Measurements from ENCODE around the gene POU4F3.

POU4F3 gene

DNA sequence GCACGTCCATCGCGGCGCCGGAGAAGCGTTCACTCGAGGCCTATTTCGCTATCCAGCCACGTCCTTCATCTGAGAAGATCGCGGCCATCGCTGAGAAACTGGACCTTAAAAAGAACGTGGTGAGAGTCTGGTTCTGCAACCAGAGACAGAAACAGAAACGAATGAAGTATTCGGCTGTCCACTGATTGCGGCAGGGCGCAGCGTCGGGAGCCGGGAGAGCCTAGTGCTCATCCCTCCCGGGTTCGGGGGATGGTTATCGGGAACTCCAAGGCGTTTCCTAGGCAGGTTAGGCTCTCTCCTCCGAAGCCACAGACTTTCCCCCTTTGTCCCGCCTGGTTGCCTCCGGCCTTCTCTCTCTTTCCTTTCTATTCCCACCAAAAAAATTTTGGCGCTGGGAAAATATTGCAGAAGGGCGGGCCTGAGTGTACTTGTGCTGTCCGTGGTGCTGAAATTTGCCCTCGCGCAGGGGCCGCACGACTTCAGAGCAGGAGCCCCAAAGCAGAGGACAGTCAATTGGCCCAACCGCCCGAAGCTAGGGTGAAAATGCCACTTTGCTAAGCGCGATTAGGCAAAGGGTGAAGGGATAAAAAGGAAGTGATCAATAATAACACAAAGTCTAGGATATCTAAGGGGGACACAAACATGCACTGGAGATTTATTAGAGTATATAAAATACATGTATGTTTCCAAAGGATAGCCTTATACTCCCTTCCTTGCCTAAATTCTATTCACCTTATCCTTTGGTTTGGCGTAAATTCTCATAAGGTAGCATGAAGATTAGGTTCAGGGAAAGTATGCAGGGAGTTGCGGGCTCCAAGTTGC is 1.8 kb downstream of the POU4F3 start:
- no peak for DNase-seq

DNA sequence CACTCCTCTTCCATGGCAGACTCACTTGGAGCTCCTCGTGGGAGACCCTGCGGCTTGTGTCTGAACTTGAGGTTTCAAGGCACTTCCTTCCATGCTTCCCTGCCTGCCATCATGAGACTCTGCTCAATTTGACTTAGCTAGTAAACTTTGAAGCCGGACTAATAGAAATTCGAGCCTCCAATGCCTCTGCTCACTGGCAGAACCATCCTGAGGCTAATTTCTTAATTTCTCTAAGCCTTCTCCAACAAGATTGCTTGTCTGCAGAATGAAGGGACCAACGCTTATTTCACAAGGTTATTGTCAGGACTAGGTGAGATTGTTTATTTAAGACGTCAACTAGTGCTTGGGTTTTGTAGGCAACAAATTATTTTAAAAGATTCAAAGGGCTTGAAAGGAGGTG is 3.2 kb downstream of the POU4F3 start:
- no peak for DNase-seq

DNA sequence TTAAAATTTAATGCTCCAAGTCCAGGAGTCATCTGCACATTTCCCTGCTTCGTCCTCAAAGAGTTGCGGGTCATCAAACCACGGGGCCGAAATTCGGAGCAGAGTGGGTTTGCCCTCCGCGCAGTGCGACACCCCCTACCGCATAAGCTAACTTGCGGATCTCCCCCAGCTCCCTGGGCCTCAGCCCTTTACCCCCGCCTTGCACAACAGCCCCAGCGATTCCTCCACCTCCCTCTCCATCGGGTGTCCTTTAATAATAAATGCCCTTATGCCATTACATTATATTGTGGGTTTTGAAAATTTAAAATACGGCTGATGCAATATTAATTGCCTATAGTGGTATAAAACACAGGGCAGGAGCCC is 3.9 kb downstream of the POU4F3 start:
- DNase-seq = no peak

DNA sequence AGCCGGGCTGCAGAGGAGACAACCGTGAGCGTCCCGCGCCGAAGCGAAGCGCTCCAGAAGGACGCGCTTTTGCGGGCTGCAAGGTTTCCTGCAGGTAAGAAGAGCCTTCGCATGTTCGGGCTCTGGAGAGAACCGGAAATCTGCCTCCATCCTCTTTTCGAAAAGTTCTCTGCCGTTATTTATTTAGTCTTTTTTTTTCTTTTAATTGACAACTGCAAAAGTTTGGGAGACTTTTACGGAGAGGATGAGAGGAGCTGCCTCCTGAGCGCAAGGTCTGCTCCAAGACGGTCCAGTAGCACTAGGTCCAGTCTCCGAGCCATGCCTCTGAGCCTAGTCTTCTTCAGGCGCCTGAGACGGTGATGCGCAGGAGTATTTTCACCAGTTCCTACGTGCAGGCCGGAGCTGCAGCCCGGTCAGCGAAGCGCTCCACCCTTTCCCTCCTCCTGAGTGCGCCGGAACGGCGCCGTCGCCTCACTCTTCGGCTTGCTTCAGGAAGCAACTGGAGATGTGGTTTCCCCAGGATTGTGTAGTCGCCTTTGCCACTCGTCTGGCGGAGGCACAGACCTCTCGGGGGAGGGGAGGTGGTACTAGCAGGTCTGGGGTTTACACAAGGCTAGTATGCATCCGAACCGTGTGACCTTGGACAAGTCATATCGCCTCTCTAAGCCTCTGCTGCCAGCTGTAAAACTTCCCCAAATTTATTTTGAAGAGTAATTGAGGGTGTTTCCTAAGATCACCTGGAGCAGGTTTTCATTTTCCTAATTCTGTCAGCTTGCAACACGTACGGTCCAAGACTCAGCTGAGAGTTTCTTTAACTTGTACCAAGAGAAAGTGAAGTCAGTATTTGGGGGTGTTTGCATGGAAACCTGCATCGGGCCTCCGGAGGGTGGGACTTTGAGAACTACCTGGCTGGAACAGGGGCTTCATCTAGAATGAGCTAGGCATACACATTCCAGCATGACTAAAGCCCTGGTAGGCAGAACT is 4.5 kb downstream of the POU4F3 start:
- DNase-seq = no peak

DNA sequence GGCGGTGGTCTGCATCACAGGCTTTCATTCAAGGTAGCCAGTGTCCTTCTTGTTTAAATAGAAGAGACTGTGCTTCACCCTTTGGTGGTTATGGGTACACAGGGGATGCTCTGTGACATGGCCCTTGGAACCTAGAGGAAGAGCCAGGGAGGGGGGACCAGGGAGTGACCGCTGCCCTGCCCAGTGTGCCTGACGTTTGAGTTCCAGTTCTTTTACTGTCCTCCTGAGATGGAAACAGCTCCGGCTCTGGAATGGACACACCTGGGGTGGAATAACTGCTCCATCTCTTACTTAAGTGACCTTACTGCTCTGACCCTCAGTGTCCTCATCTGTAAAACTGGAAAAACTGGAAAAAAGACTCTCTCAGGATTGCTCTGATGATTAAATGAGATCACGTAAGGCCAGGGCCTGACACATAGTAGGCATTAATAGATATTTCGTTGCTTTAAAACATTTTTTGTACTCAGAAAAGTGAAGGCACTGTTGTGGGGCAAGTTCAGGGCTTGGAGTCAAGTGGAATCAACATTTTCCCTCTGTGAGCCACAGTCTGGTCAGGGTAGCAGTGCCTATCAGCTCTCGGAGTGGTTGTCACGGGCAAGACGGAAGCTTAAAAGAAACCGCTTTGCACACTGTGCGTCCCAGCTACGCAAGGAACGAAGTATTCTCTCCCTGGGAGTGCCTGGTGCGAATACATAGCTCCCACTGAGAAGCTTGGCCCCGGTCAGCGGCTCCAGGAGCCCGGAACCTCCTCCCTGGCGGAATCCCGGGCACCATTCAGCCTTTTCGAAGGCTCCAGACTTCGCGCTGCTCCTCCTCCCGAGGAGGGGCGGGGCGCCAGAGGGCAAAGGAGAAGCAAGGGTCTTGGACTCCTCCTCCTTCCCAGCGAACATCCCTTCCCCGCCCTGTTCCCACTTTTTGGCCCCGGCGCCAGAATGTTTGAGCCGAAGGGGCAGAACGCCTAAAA is 5.8 kb downstream of the POU4F3 start:
- no peak for DNase-seq

DNA sequence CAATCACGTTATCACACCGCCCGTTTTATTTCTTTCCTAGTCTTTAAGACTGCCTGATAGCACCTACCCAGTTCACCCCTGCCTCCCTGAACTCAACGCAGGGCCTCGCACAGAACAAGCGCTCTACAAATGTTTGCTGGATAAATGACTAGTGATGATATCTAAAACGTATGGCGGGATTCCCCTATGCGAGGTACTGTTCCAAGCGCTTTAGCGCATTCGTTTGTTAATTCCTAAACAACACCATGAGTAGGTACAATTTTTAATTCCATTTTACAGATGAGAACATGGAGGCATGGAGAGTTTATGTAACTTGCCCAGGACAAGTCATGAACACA is 6.6 kb downstream of the POU4F3 start:
- DNase-seq = no peak

DNA sequence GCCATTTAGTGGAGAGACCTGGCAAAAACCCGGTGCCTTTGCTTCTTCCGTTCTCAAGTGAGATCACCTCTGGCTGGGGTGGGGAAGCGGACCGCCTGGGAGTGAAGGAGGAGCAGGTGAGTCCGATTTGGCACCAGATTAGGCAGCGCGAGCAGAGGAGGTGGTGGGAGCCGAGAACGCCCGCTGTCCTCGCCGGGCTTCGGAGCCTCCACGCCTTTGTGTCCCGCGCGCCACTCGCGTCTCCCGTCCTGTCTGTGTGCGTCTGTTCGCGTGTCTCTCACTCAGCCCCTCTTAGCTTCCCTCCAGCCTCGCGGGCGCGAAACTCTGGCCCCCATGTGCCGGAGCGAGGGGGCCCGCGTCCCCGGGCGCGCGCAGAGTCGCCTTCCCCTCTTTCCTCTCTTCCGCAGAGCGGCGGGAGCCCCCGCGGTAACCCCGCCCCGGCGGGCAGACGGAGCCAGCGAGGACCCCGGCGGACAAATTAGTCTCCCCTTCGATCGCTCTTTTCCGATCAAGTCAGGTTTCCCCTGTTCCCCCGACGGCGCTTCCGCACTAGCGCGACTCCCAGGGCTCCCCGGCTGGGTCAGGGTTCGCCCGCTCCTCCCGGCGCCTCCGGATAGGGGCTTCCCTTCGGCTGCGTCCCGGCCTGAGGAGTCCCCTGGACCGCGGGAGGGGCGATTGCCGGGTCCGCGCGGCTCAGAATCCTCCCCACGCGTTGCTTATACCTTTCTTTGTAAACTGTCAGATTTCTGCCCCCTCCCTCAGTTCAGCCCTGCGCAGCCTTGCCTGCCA is 7.1 kb downstream of the POU4F3 start:
- no peak for DNase-seq

DNA sequence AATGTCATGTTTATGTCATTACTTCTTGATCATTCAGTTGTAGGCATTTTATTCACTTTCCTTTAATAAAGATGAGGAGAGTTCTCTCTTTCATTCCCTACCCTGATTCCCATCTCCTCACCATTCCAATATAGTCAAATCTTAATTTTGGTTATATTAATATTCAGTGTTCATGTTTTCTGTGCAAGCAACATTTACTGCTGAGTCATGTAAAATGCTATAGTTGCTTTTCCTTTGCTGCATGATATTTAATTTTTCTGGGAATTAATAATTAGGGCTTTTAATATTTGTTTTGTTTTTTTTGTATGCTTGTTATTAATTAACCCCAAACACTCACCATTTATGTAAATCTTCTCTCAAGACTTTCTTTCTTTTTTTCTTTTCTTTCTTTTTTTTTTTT is 18.5 kb downstream of the POU4F3 start:
- no peak for DNase-seq

DNA sequence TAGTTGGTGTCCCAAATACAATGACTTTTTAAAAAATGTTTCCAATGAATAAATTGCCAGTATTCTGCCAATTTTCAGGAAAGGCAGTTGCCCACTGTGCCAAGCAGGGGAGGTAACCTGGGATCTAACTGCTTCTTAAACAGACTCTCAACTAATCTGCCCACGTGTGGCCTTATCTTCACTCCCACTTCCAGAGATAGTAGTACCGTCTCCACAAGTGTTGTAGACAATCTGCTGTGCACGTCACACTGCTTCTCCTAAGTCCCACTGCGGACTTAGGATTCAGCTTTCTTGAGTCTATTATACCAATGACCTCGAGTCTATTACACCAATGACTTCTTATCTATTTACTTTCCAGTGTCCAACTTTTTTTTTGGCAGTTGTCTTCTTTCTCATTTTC is 21.2 kb downstream of the POU4F3 start:
- DNase-seq = no peak

DNA sequence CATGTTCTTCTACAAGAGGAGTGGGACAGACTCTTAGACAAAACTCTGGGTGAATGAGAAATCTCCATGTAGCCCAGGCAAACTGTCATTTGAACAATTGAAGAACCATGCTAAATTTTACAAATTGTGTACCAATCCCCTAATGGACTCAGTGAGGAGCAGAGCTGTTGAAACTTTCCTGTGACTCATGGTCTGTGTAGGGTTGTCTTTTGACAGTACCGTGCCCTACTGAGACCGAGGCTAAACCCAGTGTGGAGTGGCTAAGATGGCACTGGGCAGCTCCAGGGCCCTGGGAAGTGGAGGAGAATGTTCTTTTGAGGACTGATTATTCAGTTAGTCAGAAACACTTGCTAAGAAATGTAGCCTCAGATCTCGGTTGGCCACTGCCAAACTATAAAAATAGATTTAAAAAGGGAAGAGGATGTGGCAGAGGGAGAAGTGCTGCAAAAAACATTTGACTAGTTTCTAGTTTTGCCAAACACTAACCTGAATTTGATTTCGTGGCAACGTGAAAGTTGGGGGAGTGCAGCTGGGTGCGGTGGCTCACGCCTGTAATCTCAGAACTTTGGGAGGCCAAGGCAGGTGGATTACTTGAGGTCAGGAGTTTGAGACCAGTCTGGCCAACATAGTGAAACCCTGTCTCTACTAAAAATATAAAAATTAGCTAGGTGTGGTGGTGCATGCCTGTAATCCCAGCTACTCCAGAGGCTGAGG is 24.7 kb downstream of the POU4F3 start:
- DNase-seq = no peak

DNA sequence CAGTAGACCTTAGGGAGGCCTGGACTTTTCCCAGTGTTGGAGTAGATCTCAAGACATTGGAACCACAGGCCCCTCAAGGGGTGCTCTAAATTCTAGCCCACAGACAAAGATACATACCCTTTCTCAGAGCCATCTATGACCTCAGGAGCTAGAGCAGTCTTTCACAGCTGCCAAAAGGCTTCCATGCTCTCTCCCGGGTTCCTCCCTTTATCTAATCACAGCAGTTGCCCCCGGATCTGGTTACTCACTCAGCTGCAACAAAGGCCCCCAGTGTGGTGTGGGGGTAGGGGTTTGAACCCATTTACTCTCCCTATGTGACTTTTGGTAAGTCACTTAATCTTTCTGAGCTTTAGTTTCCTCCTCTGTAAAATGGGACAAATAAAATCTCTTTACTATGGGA is 27.0 kb downstream of the POU4F3 start:
- no peak for DNase-seq

DNA sequence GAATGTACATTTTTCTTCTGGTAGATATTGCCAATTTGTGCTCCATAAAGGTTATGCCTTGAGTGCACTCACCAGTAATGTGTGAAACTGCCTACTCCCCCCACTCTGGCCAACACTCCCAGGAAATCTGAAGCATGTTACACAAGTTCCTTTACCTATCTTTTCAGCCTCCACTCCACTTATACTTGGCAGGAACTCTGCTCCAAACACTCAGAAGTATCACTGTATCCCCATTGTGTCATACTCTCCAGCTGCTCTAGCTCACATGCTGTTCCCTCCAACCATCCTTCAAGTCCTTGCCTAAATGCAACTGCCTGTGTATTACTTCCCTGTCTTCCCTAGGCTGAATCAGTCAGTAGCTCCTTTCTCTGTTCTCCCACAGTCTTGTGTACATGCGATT is 28.3 kb downstream of the POU4F3 start:
- no peak for DNase-seq

DNA sequence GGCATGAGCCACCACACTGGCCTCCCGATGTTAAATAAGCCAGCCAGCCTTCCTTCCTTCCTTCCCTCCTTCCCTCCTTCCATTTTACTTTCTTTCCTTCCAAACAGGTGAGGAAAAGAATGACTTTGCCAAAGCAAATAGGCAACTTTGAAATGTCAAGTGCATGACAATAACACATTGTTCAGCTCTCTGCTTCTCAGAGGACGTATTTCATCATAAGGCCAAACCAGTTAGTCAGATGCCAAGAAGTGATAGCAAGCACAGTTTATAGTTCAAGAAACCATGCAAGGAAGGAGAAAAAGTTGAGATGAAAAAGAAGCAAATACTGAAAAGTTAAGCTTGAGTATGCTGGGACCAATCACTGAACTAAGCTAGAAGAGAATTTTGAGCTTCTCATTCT is 29.5 kb downstream of the POU4F3 start:
- no peak for DNase-seq

DNA sequence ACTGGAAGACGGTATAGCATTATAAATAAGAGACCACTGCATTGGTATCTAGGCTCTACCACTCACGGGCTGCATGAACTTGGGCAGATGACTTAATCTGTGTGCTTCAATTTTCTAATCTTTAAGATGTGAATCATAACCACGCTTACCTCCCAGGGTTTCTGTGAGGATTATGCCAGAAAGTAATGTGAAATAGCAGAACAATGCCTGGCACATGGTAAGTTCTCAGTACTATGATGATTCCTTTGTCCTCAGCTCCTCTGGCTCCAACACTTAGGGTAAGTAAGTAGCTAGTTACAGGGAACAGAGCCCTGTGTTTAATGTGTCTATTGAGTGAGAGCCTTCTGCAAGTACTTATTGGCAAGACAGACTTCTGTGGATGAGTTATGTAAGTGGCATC is 31.1 kb downstream of the POU4F3 start:
- no peak for DNase-seq

DNA sequence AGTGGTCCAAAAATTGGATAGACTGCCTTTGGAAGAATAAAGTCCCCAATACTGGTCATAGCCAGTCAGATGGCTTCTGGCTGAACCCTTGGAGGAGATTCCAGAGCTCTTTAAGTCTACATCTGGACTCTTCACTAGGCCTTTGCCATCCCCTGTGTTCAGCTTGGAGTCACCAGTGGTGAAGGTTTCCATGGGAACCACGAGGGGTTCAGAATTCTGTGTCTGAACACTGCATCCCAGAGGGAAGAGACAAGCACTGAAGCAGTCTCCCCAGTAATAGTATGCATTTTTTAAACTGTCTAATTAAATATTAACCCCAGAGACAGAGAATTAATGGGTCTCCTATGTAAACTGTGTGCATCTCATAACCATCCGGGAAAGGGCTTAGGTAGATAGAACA is 38.2 kb downstream of the POU4F3 start:
- DNase-seq = no peak

DNA sequence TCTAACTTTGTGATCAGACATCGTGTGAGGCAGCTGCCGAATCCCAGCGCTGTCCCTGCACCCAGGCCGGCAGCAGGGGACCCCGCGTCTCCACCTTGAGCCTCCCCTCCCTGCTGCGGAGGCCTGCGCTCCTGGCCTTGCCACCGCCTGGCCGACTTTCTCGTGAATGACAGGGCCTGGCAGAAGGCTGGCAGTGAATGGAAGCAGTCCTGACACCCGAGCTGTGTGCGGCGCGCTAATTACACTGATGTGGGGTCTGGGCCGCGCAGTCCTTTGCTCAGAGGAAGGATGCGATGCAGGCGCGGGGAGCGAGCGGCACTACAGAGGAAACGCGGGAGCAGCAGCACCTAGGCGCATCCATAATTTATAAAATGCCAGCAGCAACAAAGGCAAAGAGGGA is 40.3 kb downstream of the POU4F3 start:
- no peak for DNase-seq

DNA sequence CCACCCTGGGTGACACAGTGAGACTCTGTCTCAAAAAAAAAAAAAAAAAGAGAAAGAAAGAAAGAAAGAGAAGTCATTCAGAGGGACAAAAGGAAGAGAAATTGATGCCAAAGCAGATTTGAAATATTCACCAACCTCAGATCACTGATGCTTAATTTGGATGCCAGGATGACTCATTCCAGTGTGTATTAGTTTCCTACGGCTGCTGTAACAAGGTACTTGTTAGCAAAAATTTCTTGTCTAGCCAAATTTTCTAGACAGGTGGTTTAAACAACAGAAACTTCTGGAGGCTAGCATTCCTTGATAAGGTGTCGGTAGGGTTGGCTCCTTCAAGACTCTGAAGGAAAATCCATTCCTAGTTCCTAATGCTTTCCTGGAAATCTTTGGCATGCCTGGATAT is 42.1 kb downstream of the POU4F3 start:
- no peak for DNase-seq

DNA sequence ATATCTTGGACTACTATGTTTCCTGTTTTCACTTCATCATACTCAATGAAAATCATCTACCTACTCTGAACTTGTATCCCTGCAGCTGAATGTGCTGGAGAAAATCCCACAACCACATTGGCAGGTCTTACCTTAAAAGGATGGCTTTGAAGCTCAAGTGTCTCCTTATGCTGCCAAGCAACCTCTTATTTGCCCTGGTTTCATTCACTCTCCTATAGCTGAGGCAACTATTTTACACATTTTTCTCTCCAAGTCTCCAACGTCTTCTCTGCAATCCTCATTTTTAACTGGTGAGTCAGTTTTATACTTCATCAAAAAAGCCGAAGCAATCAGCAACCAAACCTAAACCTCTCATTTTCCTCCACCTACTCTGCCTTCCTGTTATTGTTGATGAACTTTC is 49.7 kb downstream of the POU4F3 start:
- DNase-seq = no peak

DNA sequence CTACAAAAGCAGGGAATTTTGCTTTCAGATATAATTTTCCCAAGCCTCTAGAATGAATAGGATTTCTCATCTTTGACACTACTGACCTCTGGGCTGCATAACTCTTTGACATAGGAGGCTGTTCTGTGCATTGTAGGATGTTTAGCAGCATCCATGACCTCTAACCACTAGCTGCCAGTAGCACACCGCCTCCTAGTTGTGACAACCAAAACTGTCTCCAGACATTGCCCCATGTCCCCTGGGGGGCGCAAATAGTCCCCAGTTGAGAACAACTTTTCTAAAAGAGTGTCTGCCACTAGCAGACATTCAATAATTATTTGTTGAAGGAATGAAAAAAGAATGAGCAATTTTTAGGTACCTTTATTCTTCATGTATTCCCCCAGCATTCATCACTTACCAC is 51.8 kb downstream of the POU4F3 start:
- DNase-seq = no peak
